ENCODE measurements around the gene DDX21.
"Not testable (repeated sequence)": the region's sequence is repeated elsewhere in the genome, so short reads cannot be mapped to it uniquely, and the experiment has no call there.

The DDX21 gene

GRCh38 chr10:68981074-68981473, 25.1 kb downstream of the DDX21 start:
- H3K4me3 ChIP-seq (ENCODE audit: low read length) = no peak overlapping the region
- no peak for DNase-seq (ENCODE audit: low read depth, low spot score)

- H3K4me3 ChIP-seq (ENCODE audit: low read length) = no peak overlapping the region
- no peak for DNase-seq (ENCODE audit: low read depth, low spot score)
Observed at GRCh38 chr10:68982389-68982788, 26.4 kb downstream of the DDX21 start.

- no peak for DNase-seq (ENCODE audit: low read depth, low spot score)
- no peak overlapping the region for H3K4me3 ChIP-seq (ENCODE audit: low read length)
Observed at GRCh38 chr10:68987611-68988010, 31.6 kb downstream of the DDX21 start.

GRCh38 chr10:68988530-68989316, 32.8 kb downstream of the DDX21 start, which contains the start of gene KIFBP:
KIFBP (plus strand) TSS chr10:68988803; CDS start chr10:68988833, 30 bp downstream.
- DNase-seq (ENCODE audit: low read depth, low spot score) = peak; percentile 97
- H3K4me3 ChIP-seq (ENCODE audit: low read length) = peak within 1 kb of the TSS; percentile 71

- peak overlapping the region; percentile 71 for H3K4me3 ChIP-seq (ENCODE audit: low read length)
- no peak for DNase-seq (ENCODE audit: low read depth, low spot score)
Observed at GRCh38 chr10:68989317-68989990, 33.5 kb downstream of the DDX21 start.

- no peak overlapping the region for H3K4me3 ChIP-seq (ENCODE audit: low read length)
- DNase-seq (ENCODE audit: low read depth, low spot score) = no peak
Observed at GRCh38 chr10:68992636-68993440, 36.9 kb downstream of the DDX21 start.

GRCh38 chr10:68997211-68997610, 41.2 kb downstream of the DDX21 start:
- no peak overlapping the region for H3K4me3 ChIP-seq (ENCODE audit: low read length)
- no peak for DNase-seq (ENCODE audit: low read depth, low spot score)

- DNase-seq (ENCODE audit: low read depth, low spot score) = peak; percentile 34
Observed at GRCh38 chr10:69004821-69005220, 48.9 kb downstream of the DDX21 start.

GRCh38 chr10:69005704-69006485, 49.9 kb downstream of the DDX21 start:
- no peak for DNase-seq (ENCODE audit: low read depth, low spot score)
- H3K4me3 ChIP-seq (ENCODE audit: low read length) = no peak overlapping the region

More at GRCh38 chr10:69004821-69005220, 48.9 kb downstream of the DDX21 start:
- no peak overlapping the region for H3K4me3 ChIP-seq (ENCODE audit: low read length)

- DNase-seq (ENCODE audit: low read depth, low spot score) = no peak
- H3K4me3 ChIP-seq (ENCODE audit: low read length) = no peak overlapping the region
Observed at GRCh38 chr10:69007260-69007659, 51.3 kb downstream of the DDX21 start.

- DNase-seq (ENCODE audit: low read depth, low spot score) = no peak
Observed at GRCh38 chr10:69009360-69009759, 53.4 kb downstream of the DDX21 start.

GRCh38 chr10:69010151-69010640, 54.2 kb downstream of the DDX21 start:
- DNase-seq (ENCODE audit: low read depth, low spot score) = no peak
- H3K4me3 ChIP-seq (ENCODE audit: low read length) = no peak overlapping the region

More at GRCh38 chr10:69009360-69009759, 53.4 kb downstream of the DDX21 start:
- no peak overlapping the region for H3K4me3 ChIP-seq (ENCODE audit: low read length)

- H3K4me3 ChIP-seq (ENCODE audit: low read length); DNase-seq (ENCODE audit: low read depth, low spot score): not testable (repeated sequence)
Observed at GRCh38 chr10:69012778-69013177, 56.8 kb downstream of the DDX21 start.

- H3K4me3 ChIP-seq (ENCODE audit: low read length) = no peak overlapping the region
- DNase-seq (ENCODE audit: low read depth, low spot score) = no peak
Observed at GRCh38 chr10:69014171-69014570, 58.2 kb downstream of the DDX21 start.

- H3K4me3 ChIP-seq (ENCODE audit: low read length) = no peak overlapping the region
- DNase-seq (ENCODE audit: low read depth, low spot score) = no peak
Observed at GRCh38 chr10:69018613-69019012, 62.6 kb downstream of the DDX21 start.

- no peak for DNase-seq (ENCODE audit: low read depth, low spot score)
Observed at GRCh38 chr10:69022611-69023010, 66.6 kb downstream of the DDX21 start.

GRCh38 chr10:69025370-69025896, 69.5 kb downstream of the DDX21 start:
- no peak for DNase-seq (ENCODE audit: low read depth, low spot score)
- no peak overlapping the region for H3K4me3 ChIP-seq (ENCODE audit: low read length)

More at GRCh38 chr10:69022611-69023010, 66.6 kb downstream of the DDX21 start:
- H3K4me3 ChIP-seq (ENCODE audit: low read length) = no peak overlapping the region

GRCh38 chr10:69033256-69033655, 77.3 kb downstream of the DDX21 start:
- no peak for DNase-seq (ENCODE audit: low read depth, low spot score)
- H3K4me3 ChIP-seq (ENCODE audit: low read length) = no peak overlapping the region
